HCT116 (cell line): ENCODE results near the gene SLC37A3. TPM values are rescaled to one million over a fixed set of nuclear protein-coding genes. Genes with fewer than 3 reads are reported as not detected.

Experiments used
- ATAC-seq: fragments of 200-7000 bp; cut with Tn5 transposase; 2 replicates; pipeline ENCODE4 v1.9.1; 2020; ENCODE audit warnings: mild to moderate bottlenecking, moderate library complexity
- BruUV-seq: library from RNA; stranded (reverse); fragments of 400-500 nt; replicated peaks from 2 replicates; lab custom pipeline; 2021; lab: Mats Ljungman, UMichigan
- CTCF ChIA-PET: fragments of 300-600 bp; sonication (Branson Sonifier 250); formaldehyde crosslinking; loops from one replicate; lab custom pipeline; 2021; ENCODE audit warnings: antibody characterized with exemption; lab: Charles Lee
- POLR2A ChIA-PET: fragments of 300-600, 350-600 bp; sonication (Branson Sonifier 250); formaldehyde crosslinking; loops from one replicate; lab custom pipeline; 2021; ENCODE audit warnings: antibody characterized with exemption; lab: Charles Lee
- RAD21 ChIA-PET, 2 experiments: fragments of 300-600 bp; sonication (Branson Sonifier 250); formaldehyde crosslinking; loops; one replicate each; lab custom pipeline; 2023; ENCODE audit warnings: low total read pairs in 2 of 2; ENCODE audit not compliant: uncharacterized antibody in 2 of 2, unreplicated experiment in 2 of 2, low non-redundant PET in 1 of 2; lab: Charles Lee
- DNase-seq: peaks from one replicate; pipeline ENCODE4 v3.0.0-alpha.2; 2010; ENCODE audit warnings: low read depth, low spot score
- H2AFZ ChIP-seq: fragments of 200-600 bp; shearing (Covaris generic), sonication (generic); 2 replicates; pipeline ENCODE4 v1.6.1; 2017; ENCODE audit warnings: low read depth, mixed run types, mixed read lengths, antibody characterized with exemption, low read length; ENCODE audit not compliant: poor library complexity, severe bottlenecking
- H3K27ac ChIP-seq: 2 replicates; pipeline ENCODE4 v1.5.1; 2012; ENCODE audit warnings: low read depth, low read length
- H3K27me3 ChIP-seq: fragments of 200-600 bp; sonication (generic); 2 replicates; pipeline ENCODE4 v1.6.1; 2016; ENCODE audit warnings: mixed run types, low read length, mixed read lengths; ENCODE audit not compliant: insufficient read depth
- H3K36me3 ChIP-seq, 2 experiments: fragments of 200-500 bp in 1 of 2; fragments of 200-600 bp in 1 of 2; sonication (Bioruptor generic) in 1 of 2; sonication (generic) in 1 of 2; 2 replicates each; pipeline versions ENCODE4 v1.5.1 to v1.6.1; 2014 to 2016; ENCODE audit warnings: low read length in 2 of 2, inconsistent platforms in 1 of 2, mixed read lengths in 1 of 2, mixed run types in 1 of 2; ENCODE audit not compliant: insufficient read depth in 2 of 2, control insufficient read depth in 1 of 2
- H3K4me1 ChIP-seq, 2 experiments: fragments of 200-600 bp in 1 of 2; sonication (generic) in 1 of 2; 2 replicates each; pipeline versions ENCODE4 v1.5.1 to v1.6.1; 2012 to 2017; ENCODE audit warnings: low read length in 2 of 2, inconsistent platforms in 1 of 2, mild to moderate bottlenecking in 1 of 2, mixed read lengths in 1 of 2, mixed run types in 1 of 2, moderate library complexity in 1 of 2; ENCODE audit not compliant: insufficient read depth in 2 of 2, control insufficient read depth in 1 of 2
- H3K4me2 ChIP-seq: fragments of 200-600 bp; sonication (generic); 2 replicates; pipeline ENCODE4 v1.6.1; 2017; ENCODE audit warnings: mixed run types, low read length, mixed read lengths
- H3K4me3 ChIP-seq, 2 experiments: fragments of 200-600 bp in 1 of 2; sonication (generic) in 1 of 2; replicated peaks in 1 of 2; 2 replicates each; pipeline ENCODE4 v1.5.1; 2011 to 2016; ENCODE audit warnings: low read length in 2 of 2, control low read depth in 1 of 2, low read depth in 1 of 2, mild to moderate bottlenecking in 1 of 2, mixed read lengths in 1 of 2, mixed run types in 1 of 2
- H3K79me2 ChIP-seq: fragments of 200-600 bp; sonication (generic); 2 replicates; pipeline ENCODE4 v1.6.1; 2017; ENCODE audit warnings: mild to moderate bottlenecking, mixed run types, low read length, moderate library complexity, mixed read lengths; ENCODE audit not compliant: insufficient read depth
- H3K9ac ChIP-seq: fragments of 200-600 bp; sonication (generic); 2 replicates; pipeline ENCODE4 v1.6.1; 2016; ENCODE audit warnings: low read length, mixed read lengths
- H3K9me2 ChIP-seq: fragments of 200-600 bp; sonication (generic), shearing (Covaris generic); 2 replicates; pipeline ENCODE4 v1.6.1; 2017; ENCODE audit warnings: mixed run types, mild to moderate bottlenecking, moderate library complexity; ENCODE audit not compliant: insufficient read depth
- H3K9me3 ChIP-seq, 2 experiments: fragments of 200-500 bp in 1 of 2; fragments of 200-600 bp in 1 of 2; sonication (Bioruptor generic) in 1 of 2; sonication (generic) in 1 of 2; 2 replicates each; pipeline ENCODE4 v1.6.1; 2014 to 2017; ENCODE audit warnings: low read length in 2 of 2, mixed read lengths in 2 of 2, inconsistent platforms in 1 of 2, low read depth in 1 of 2, mild to moderate bottlenecking in 1 of 2, mixed run types in 1 of 2, moderate library complexity in 1 of 2; ENCODE audit not compliant: control insufficient read depth in 1 of 2, insufficient read depth in 1 of 2
- H4K20me1 ChIP-seq: fragments of 200-600 bp; sonication (generic), shearing (Covaris generic); 2 replicates; pipeline ENCODE4 v1.6.1; 2017; ENCODE audit warnings: mixed run types, mild to moderate bottlenecking, moderate library complexity; ENCODE audit not compliant: insufficient read depth
- EGR1 ChIP-seq: IDR thresholded peaks from 2 replicates; pipeline ENCODE4 v1.6.1; 2012; ENCODE audit warnings: low read depth
- JUND ChIP-seq: IDR thresholded peaks from 2 replicates; pipeline ENCODE4 v1.6.1; 2012
- POLR2A ChIP-seq: IDR thresholded peaks from 2 replicates; pipeline ENCODE4 v1.7.0; 2011; ENCODE audit warnings: borderline replicate concordance; ENCODE audit not compliant: insufficient read depth, insufficient read length; ENCODE audit errors: extremely low read depth
- POLR2AphosphoS5 ChIP-seq: IDR thresholded peaks from 2 replicates; pipeline ENCODE4 v1.6.1; 2011; ENCODE audit warnings: mild to moderate bottlenecking, low read depth, low read length, moderate library complexity
- REST ChIP-seq: IDR thresholded peaks from 2 replicates; pipeline ENCODE4 v1.6.1; 2012; ENCODE audit warnings: low read depth
- SIN3A ChIP-seq: IDR thresholded peaks from 2 replicates; pipeline ENCODE4 v1.6.1; 2012; ENCODE audit warnings: low read depth
- YY1 ChIP-seq: IDR thresholded peaks from 2 replicates; pipeline ENCODE4 v1.6.1; 2011; ENCODE audit warnings: low read length, low read depth, moderate library complexity, mild to moderate bottlenecking; ENCODE audit not compliant: insufficient replicate concordance; ENCODE audit errors: extremely low read depth
- ZFX ChIP-seq: fragments of 450-650 bp; IDR thresholded peaks from 2 replicates; pipeline ENCODE4 v1.6.1; 2017
- intact Hi-C: fragments of 100-400 bp; cut with micrococcal nuclease; formaldehyde crosslinking; loops from 2 replicates; pipeline ENCODE4 v1.10.0; 2022
- total RNA-seq: library from RNA; stranded (reverse); gene quantifications from one replicate; pipeline ENCODE4 v1.2.1, GENCODE V29; 2021; ENCODE audit not compliant: unreplicated experiment
- TF ChIP-seq, protein P1 (sequence below): IDR thresholded peaks from 2 replicates; pipeline ENCODE4 v1.6.1; 2011; ENCODE audit warnings: mild to moderate bottlenecking, low read length, moderate library complexity; ENCODE audit not compliant: insufficient replicate concordance; ENCODE audit errors: extremely low read depth
- TF ChIP-seq, protein P2 (sequence below): IDR thresholded peaks from 2 replicates; pipeline ENCODE4 v1.6.1; 2012

Gene SLC37A3
- total RNA-seq, 1 experiment from 2014 or later: 41.8 TPM

DNA sequence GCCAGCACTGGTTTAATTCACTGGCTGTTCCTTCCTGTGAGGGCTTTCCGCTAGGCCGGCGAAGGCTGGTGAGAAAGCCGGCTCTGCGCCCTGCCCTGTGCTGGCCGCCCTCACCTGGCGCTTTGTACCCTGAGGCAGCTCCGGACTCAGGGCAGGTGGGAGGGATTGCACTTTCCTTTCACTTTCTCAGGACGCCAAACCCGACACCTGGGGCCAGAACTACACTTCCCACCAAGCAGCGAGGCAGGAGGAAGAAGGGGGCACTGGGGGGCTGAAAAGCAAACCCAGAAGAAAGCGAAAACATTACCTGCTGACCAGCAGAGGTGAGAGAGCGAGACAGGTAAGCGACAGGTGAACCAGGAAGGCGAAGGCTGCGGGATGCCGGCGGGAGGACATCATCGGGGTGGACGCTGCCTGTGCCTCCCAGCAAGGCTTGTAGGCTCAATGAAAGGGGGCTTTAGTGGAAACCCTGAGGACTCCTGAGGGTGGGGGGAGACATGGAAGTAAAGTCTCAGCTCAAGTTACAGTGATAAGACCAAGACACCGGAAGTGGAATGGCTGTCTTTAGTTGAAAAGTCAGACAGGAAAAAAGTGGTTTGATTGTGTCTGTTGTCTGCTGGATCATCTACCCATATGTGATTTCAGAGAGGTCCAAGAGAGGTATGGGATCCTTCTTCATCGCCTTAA, 5.7 kb upstream of the SLC37A3 start, which contains the start of gene RAB19:
RAB19 (plus strand) TSS at position 181 of the 687 bp plus-strand sequence. CDS start 3,589 bp downstream, outside the sequence.
- peak within 1 kb of the TSS; percentile 59 to 74 for H3K4me3 ChIP-seq
- POLR2A ChIA-PET: no interaction called here
- ATAC-seq (peak; percentile 94), DNase-seq (peak; percentile 16)
- H2AFZ ChIP-seq: peak within 1 kb of the TSS; percentile 63
- peak within 1 kb of the TSS; percentile 61 for H3K9ac ChIP-seq
- BruUV-seq: no TSS peak
- no peaks in the 10 kb centered on the region for H3K27me3 ChIP-seq
- no peaks in the 10 kb centered on the region for H3K9me3 ChIP-seq
- CTCF ChIA-PET: interaction anchor here (0.7 kb wide), 1 partner anchor 109 kb away, joined by 3 read pairs; no protein-coding TSS in a partner anchor
- H3K79me2 ChIP-seq: no peaks in the 10 kb centered on the region
- H3K9me2 ChIP-seq: no peaks in the 10 kb centered on the region
- H3K27ac ChIP-seq: peak within 1 kb of the TSS; percentile 9; the same call in 1 of the 2 replicates
- intact Hi-C loops: loop anchor here (5.0 kb wide), 1 partner anchor 227 kb away; the partner anchor contains the start of gene KDM7A
- H4K20me1 ChIP-seq: no peaks in the 10 kb centered on the region
- peaks cover 9 to 18% of the 10 kb centered on the region in 2 experiments; a peak in 3 of 4 replicates for H3K4me1 ChIP-seq
- TF ChIP-seq YY1 (peak; percentile 5), POLR2AphosphoS5 (peak; percentile 24; the same call in 1 of the 2 replicates), REST (no peak), JUND (no peak), POLR2A (no peak), ZFX (no peak), SIN3A (0 out of 2 replicates have a peak, but pooled peaks have one; percentile 43), EGR1 (no peak)
- TF ChIP-seq, protein P1, sequence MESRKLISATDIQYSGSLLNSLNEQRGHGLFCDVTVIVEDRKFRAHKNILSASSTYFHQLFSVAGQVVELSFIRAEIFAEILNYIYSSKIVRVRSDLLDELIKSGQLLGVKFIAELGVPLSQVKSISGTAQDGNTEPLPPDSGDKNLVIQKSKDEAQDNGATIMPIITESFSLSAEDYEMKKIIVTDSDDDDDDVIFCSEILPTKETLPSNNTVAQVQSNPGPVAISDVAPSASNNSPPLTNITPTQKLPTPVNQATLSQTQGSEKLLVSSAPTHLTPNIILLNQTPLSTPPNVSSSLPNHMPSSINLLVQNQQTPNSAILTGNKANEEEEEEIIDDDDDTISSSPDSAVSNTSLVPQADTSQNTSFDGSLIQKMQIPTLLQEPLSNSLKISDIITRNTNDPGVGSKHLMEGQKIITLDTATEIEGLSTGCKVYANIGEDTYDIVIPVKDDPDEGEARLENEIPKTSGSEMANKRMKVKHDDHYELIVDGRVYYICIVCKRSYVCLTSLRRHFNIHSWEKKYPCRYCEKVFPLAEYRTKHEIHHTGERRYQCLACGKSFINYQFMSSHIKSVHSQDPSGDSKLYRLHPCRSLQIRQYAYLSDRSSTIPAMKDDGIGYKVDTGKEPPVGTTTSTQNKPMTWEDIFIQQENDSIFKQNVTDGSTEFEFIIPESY: no peak
- TF ChIP-seq, protein P2, sequence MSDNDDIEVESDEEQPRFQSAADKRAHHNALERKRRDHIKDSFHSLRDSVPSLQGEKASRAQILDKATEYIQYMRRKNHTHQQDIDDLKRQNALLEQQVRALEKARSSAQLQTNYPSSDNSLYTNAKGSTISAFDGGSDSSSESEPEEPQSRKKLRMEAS: peak; percentile 71
- no peaks in the 10 kb centered on the region for H3K36me3 ChIP-seq
- RAD21 ChIA-PET: no interaction called here
- H3K4me2 ChIP-seq: peak within 1 kb of the TSS; percentile 92
